Type B pancreatic cell (in vitro differentiated cells): Measurements from ENCODE around the gene CSTF3. TPM values are rescaled to one million over a fixed set of nuclear protein-coding genes. Genes with fewer than 3 reads are reported as not detected.
"Not testable (repeated sequence)": the region's sequence is repeated elsewhere in the genome, so short reads cannot be mapped to it uniquely, and the experiment has no call there.

ENCODE experiments used
- DNase-seq: peaks from one replicate; pipeline ENCODE4 v3.0.0; 2021; ENCODE audit warnings: mixed read lengths; ENCODE audit not compliant: unreplicated experiment; ENCODE audit errors: extremely low spot score
- H3K27ac Mint-ChIP-seq: 2 replicates; pipeline ENCODE4 v1.8.0; 2021; ENCODE audit warnings: mild to moderate bottlenecking, mixed read lengths
- H3K27me3 Mint-ChIP-seq: 2 replicates; pipeline ENCODE4 v1.8.0; 2021; ENCODE audit warnings: mixed read lengths
- H3K36me3 Mint-ChIP-seq: 2 replicates; pipeline ENCODE4 v1.8.0; 2021; ENCODE audit warnings: mixed read lengths
- H3K4me1 Mint-ChIP-seq: one replicate; pipeline ENCODE4 v1.8.0; 2021; ENCODE audit warnings: mixed read lengths; ENCODE audit not compliant: unreplicated experiment
- H3K4me3 Mint-ChIP-seq: 2 replicates; pipeline ENCODE4 v1.8.0; 2021; ENCODE audit warnings: mild to moderate bottlenecking, mixed read lengths
- H3K9me3 Mint-ChIP-seq: 2 replicates; pipeline ENCODE4 v1.8.0; 2021; ENCODE audit warnings: mixed read lengths
- total RNA-seq: library from RNA; stranded (reverse); gene quantifications from 2 replicates; pipeline ENCODE4 v1.2.1, GENCODE V29; 2021; ENCODE audit warnings: low replicate concordance
- TF ChIP-seq, protein P1 (sequence below): fragments of 200-600 bp; sonication (generic); conservative IDR thresholded peaks from 2 replicates; pipeline ENCODE4 v1.5.0; 2021; ENCODE audit warnings: antibody characterized with exemption, mild to moderate bottlenecking

The CSTF3 gene
- total RNA-seq, 1 donor from 2014 or later = 49.4 TPM

GRCh38 chr11:33171251-33171650, 10.0 kb upstream of the CSTF3 start:
- peaks cover 4% of the 10 kb centered on the region for H3K36me3 Mint-ChIP-seq
- TF ChIP-seq, protein P1, sequence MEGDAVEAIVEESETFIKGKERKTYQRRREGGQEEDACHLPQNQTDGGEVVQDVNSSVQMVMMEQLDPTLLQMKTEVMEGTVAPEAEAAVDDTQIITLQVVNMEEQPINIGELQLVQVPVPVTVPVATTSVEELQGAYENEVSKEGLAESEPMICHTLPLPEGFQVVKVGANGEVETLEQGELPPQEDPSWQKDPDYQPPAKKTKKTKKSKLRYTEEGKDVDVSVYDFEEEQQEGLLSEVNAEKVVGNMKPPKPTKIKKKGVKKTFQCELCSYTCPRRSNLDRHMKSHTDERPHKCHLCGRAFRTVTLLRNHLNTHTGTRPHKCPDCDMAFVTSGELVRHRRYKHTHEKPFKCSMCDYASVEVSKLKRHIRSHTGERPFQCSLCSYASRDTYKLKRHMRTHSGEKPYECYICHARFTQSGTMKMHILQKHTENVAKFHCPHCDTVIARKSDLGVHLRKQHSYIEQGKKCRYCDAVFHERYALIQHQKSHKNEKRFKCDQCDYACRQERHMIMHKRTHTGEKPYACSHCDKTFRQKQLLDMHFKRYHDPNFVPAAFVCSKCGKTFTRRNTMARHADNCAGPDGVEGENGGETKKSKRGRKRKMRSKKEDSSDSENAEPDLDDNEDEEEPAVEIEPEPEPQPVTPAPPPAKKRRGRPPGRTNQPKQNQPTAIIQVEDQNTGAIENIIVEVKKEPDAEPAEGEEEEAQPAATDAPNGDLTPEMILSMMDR = no peak

DNA sequence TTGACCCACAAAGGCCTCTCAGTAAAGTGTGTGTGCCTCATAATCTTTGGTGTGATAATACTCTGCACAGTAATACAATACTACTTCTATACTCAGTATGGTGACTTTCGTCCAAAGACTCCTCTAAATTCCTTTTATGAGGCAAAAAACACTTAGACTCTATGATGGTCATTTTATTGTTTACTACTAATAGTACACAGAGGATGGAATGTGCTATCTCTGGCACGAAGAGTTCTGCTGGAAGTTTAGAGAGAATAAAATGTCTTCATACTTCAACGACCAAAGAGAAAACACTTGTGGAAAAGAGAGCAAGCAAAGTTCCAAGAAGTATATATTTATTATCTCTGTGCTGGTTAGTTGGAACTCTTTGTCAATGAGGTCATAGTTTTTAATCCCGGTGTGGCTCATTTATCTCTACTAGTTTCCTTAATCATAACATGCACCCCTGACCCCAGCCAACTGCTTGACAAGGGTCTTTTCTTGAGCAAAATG, 7.5 kb upstream of the CSTF3 start:
- Mint-ChIP-seq H3K36me3 (no peaks in the 10 kb centered on the region), H3K4me3 (no peak overlapping the region), H3K27ac (no peak overlapping the region), H3K9me3 (no peaks in the 10 kb centered on the region), H3K4me1 (peaks cover 6% of the 10 kb centered on the region), H3K27me3 (no peaks in the 10 kb centered on the region)
- TF ChIP-seq, protein P1 = no peak
- no peak for DNase-seq

More at GRCh38 chr11:33171251-33171650, 10.0 kb upstream of the CSTF3 start:
- Mint-ChIP-seq H3K9me3 (no peaks in the 10 kb centered on the region), H3K4me3 (no peak overlapping the region), H3K27ac (no peak overlapping the region), H3K27me3 (no peaks in the 10 kb centered on the region), H3K4me1 (peaks cover 6% of the 10 kb centered on the region)
- no peak for DNase-seq

GRCh38 chr11:33162831-33163230, 1.6 kb upstream of the CSTF3 start:
- peaks cover 21% of the 10 kb centered on the region for H3K4me1 Mint-ChIP-seq
- DNase-seq = no peak
- no peaks in the 10 kb centered on the region for H3K9me3 Mint-ChIP-seq
- peaks cover 27% of the 10 kb centered on the region for H3K36me3 Mint-ChIP-seq
- TF ChIP-seq, protein P1 = no peak
- no peaks in the 10 kb centered on the region for H3K27me3 Mint-ChIP-seq
- peak overlapping the region; percentile 44 for H3K4me3 Mint-ChIP-seq
- H3K27ac Mint-ChIP-seq = peak overlapping the region; percentile 22

GRCh38 chr11:33160587-33160986, 693 bp downstream of the CSTF3 start:
- TF ChIP-seq, protein P1 = no peak
- Mint-ChIP-seq H3K27ac (peak overlapping the region; percentile 99), H3K4me3 (peak overlapping the region; percentile 99), H3K36me3 (peaks cover 36% of the 10 kb centered on the region), H3K27me3 (no peaks in the 10 kb centered on the region), H3K9me3 (no peaks in the 10 kb centered on the region), H3K4me1 (peaks cover 24% of the 10 kb centered on the region)
- DNase-seq = no peak

- TF ChIP-seq, protein P1 = no peak
- Mint-ChIP-seq H3K27me3 (no peaks in the 10 kb centered on the region), H3K4me3 (peak overlapping the region; percentile 99), H3K36me3 (peaks cover 39% of the 10 kb centered on the region), H3K9me3 (no peaks in the 10 kb centered on the region), H3K4me1 (peaks cover 24% of the 10 kb centered on the region), H3K27ac (peak overlapping the region; percentile 99)
- DNase-seq = no peak
These were observed 1.1 kb downstream of the CSTF3 start for GRCh38 chr11:33160136-33160535.

DNA sequence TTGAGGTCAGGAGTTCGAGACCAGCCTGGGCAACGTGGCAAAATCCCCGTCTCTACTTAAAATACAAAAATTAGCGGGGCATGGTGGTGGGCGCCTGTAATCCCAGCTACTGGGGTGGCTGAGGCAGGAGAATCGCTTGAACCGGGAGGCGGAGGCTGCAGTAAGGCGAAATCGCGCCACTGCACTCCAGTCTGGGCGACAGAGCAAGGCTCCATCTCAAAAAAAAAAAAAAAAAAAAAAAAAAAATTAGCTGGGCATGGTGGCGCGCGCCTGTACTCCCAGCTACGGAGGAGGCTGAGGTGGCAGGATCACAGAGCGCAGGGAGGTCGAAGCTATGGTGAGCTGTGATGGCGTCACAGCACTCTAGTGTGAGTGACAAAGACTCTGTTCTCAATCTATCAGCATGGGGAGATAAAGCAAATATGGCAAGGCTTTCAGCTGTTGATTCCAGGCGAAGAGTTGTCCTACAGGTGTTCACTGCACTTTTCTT, 1.9 kb downstream of the CSTF3 start:
- peaks cover 43% of the 10 kb centered on the region for H3K36me3 Mint-ChIP-seq
- H3K4me3 Mint-ChIP-seq = peak overlapping the region; percentile 99
- not testable (repeated sequence) for DNase-seq, H3K9me3 Mint-ChIP-seq, H3K27me3 Mint-ChIP-seq
- peaks cover 24% of the 10 kb centered on the region for H3K4me1 Mint-ChIP-seq
- H3K27ac Mint-ChIP-seq = peak overlapping the region; percentile 99
